GM21367 (cell line): Measurements from ENCODE around the gene MYL10.

Experiments
- ATAC-seq: cut with Tn5 transposase; IDR thresholded peaks from one replicate; pipeline ENCODE4 v1.9.1; 2021; ENCODE audit not compliant: unreplicated experiment

Gene MYL10

GRCh38 chr7:101629171-101629570 is at the start of gene MYL10:
Gene MYL10 (minus strand): TSS chr7:101629296. CDS start chr7:101629118, 178 bp downstream.
- ATAC-seq: no peak

- ATAC-seq: no peak
These were observed 49.6 kb upstream of the MYL10 start for GRCh38 chr7:101678658-101679057.

DNA sequence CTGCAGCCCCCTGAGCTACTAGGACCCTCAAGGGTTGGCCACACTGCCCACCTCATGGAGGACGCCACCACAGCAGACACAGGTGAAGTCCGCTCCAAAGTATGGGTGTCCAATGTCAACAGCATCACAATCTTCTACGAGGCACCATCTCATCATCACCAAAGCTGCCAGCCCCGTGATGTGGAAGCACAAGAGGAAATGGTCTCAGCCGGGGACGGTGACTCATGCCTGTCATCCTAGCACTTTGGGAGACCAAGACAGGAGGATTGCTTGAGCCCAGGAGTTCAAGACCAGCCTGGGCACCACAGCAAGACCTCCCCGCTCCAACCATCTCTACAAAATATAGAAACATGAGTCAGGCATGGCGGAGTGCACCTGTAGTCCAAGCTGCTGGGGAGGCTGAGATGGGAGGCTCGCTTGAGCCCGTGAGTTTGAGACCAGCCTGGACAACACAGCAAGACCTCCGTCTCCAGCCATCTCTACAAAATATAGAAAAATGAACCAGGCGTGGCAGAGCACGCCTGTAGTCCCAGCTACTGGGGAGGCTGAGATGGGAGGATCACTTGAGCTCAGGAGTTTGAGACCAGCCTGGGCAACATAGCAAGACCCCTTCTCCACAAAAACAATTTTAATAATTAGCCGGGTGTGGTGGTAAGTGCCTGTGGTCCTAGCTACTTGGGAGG is 48.8 kb upstream of the MYL10 start:
- no peak for ATAC-seq

GRCh38 chr7:101677391-101677790 is 48.3 kb upstream of the MYL10 start:
- no peak for ATAC-seq

DNA sequence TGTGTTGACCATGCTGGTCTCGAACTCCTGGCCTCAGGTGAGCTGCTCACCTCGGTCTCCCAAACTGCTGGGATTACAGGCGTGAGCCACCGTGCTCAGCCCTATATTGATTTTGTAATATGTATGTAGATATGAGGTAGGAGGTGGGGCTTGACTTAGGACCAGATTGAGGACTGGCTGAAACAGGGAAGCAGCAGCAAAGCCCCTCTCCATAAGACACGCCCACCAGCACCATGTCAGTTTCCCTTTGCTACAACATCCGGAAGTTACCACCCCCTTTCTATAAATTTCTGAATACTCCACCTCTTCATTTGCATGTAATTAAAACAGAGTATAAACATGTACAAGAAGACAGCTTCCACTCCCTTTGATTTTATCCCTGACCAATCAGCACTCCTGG is 47.9 kb upstream of the MYL10 start:
- ATAC-seq: no peak

- no peak for ATAC-seq
These were observed 47.0 kb upstream of the MYL10 start for GRCh38 chr7:101676062-101676598.

DNA sequence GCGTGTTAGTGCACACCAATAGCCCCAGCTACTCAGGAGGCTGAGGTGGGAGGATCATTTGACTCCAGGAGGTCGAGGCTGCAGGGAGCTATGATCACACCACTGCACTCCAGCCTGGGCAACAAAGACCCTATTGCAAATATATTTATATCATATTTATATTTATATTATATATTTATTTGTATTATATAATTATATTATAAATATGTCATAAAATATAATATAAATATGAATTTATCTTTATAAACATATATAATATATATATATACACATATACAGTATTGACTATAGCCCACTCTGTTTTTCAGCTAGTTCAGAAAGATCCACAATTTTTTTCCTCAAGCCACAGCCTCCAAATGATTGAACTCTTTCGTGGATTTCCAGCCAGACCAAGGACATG is 45.3 kb upstream of the MYL10 start:
- ATAC-seq: no peak

DNA sequence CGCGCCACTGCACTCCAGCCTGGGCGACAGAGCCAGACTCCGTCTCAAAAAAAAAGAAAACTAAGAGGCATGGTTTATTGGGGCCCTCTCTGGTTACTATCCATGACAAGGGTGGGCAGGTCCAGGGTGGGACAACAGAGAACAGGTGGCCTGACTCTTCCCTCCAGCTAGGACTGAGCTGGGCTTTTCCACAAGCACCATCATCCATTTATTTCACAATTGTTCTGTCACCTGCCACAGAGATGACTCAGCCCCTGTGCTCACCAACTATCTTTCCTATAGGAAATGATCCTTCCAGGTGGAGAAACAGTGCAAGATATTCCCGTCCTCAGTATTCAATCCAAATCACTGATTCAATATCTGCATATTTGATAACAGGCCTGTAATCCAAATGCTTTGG is 44.9 kb upstream of the MYL10 start:
- ATAC-seq: no peak

DNA sequence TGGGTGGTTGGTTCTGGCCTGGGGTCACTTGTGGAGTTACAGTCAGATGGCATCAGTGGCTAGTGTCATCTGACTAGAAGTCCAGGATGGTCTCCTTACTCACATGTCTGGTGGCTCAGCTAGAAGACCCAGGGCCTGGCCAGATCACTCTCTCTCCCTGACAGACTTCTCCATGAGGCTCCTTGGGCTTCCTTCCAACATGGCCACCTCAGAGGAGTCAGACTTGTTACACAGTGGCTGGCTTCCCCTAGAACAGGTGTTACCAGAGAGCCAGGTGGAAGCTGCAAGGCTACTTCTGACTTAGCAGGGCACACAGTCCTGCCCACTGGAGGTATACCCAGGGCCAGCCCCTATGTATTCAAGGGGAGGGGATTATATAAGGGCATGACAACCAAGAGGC is 44.2 kb upstream of the MYL10 start:
- no peak for ATAC-seq

GRCh38 chr7:101671371-101672356 is 42.6 kb upstream of the MYL10 start:
- ATAC-seq: no peak

DNA sequence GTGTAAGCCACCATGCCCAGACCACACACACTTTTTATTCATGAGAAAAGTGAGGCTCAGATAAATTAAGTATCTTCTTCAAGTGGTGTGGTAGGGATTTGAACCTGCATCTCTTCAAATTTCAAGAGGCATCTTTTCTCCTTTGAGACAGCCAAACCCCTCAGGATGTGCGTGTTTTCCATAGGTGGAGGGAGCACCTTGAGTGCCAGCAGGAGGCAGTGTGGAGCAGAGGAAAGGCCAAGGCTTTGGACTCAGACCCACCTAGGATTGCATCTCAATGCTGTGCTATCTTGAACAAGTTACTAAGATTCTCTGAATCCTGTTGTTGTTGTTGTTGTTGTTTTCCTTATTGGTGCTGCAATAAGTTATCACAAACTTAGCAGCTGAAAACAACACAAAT is 40.2 kb upstream of the MYL10 start:
- no peak for ATAC-seq

- ATAC-seq: no peak
These were observed 39.6 kb upstream of the MYL10 start for GRCh38 chr7:101668726-101669125.

GRCh38 chr7:101667920-101668319 is 38.8 kb upstream of the MYL10 start:
- no peak for ATAC-seq

GRCh38 chr7:101667399-101667798 is 38.3 kb upstream of the MYL10 start:
- ATAC-seq: no peak

DNA sequence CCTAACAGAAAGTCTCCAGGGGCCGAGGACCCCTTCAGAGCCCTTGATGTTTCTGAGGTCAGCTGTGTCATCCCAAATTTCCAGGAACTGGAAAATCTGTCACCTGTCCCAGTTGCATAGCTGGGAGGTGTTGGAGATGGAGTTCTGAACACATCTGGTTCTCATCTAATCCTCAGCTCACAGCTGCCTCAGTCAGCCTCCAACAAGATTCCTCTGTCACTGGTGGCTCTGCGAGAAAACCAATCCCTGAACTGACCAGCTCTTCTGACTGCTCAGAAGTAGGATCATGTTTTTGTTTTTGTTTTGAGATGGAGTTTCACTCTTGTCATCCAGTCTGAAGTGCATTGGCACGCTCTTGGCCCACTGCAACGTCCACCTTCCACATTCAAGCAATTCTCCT is 37.6 kb upstream of the MYL10 start:
- no peak for ATAC-seq

DNA sequence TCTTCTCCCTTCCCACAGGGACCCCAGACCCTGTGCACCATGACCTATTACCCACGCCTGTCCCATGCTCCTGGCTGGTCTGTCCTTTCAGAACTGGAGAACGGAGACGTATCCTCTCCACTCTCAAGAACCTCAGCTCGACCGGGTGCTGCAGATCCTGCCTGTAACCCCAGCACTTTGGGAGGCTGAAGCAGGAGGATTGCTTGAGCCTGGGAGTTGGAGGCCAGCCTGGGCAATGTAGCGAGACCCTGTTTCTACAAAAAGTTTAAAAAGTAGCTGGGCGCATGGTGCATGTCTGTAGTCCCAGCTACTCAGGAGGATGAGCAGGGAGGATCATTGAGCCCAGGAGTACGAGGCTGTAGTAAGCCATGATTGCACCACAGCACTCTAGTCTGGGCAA is 37.2 kb upstream of the MYL10 start:
- no peak for ATAC-seq

- ATAC-seq: no peak
These were observed 35.9 kb upstream of the MYL10 start for GRCh38 chr7:101664893-101665471.

GRCh38 chr7:101664436-101664835 is 35.3 kb upstream of the MYL10 start:
- ATAC-seq: no peak

DNA sequence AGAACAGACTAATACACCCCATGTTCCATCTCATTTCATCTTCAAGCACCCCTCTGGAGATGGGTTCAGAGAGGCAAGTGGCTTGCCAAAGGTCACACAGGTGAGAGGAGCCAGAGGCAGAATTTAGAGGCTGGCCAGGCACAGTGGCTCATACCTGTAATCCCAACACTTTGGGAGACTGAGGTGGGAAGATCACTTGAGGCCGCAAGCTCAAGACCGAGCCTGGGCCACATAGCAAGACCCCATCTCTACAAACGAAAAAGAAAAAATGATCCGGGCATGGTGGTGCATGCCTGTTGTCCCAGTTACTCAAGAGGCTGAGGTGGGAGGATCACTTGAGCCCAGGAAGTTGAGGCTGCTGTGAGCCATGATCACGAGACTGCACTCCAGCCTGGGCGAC is 34.7 kb upstream of the MYL10 start:
- no peak for ATAC-seq

DNA sequence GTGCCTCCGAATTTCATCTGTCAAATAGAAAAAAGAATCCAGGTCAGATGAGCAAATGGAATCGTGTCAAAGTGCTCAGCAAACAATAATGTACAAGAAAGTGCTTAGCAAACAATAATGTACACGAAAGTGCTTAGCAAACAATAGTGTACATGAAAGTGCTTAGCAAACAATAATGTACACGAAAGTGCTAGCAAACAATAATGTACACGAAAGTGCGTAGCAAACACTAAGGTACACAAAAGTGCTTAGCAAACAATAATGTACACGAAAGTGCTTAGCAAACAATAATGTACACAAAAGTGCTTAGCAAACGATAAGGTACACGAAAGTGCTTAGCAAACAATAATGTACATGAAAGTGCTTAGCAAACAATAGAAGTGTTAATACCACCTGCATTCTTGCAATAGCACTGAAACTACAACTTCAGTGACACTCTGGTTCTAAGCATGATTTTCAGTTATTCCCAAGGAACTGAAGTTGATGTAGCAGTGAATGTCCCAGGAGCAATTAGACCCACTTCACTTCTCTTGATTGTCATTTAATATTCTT is 33.4 kb upstream of the MYL10 start:
- ATAC-seq: no peak

- ATAC-seq: no peak
These were observed 30.6 kb upstream of the MYL10 start for GRCh38 chr7:101659706-101660105.
